Measurements from ENCODE around the gene RAMP2. TPM values are rescaled to one million over a fixed set of nuclear protein-coding genes. Genes with fewer than 3 reads are reported as not detected.

Gene RAMP2
- total and polyA plus RNA-seq, 2 experiments from 2014 or later, result 8.8 to 29.5 TPM

- TF ChIP-seq ETS1 (IDR thresholded peaks at IDR 0.05) (no peak), STAT1 (IDR thresholded peaks at IDR 0.05; ENCODE audit: unreplicated experiment) (no peak), NANOG (IDR thresholded peaks at IDR 0.05; ENCODE audit: borderline replicate concordance) (no peak), JUNB (IDR thresholded peaks at IDR 0.05; ENCODE audit: unreplicated experiment) (no peak)
These were observed 9.4 kb upstream of the RAMP2 start (continued) for GRCh38 chr17:42751628-42752027.

GRCh38 chr17:42754782-42755181 is 6.2 kb upstream of the RAMP2 start:
- Mint-ChIP-seq H3K27ac (no peak overlapping the region), H3K9me3 (no peaks in the 10 kb centered on the region), H3K36me3 (ENCODE audit: low read depth) (no peaks in the 10 kb centered on the region), H3K27me3 (ENCODE audit: insufficient read depth, low read depth, poor library complexity) (peaks cover 8% of the 10 kb centered on the region), H3K4me3 (no peak overlapping the region), H3K4me1 (no peaks in the 10 kb centered on the region)
- ATAC-seq (no peak), DNase-seq (ENCODE audit: low spot score) (no peak)
- Histone ChIP-seq H2AFZ (no peak overlapping the region), H3K9me2 (ENCODE audit: insufficient read depth) (no peaks in the 10 kb centered on the region), H3K4me1 (ENCODE audit: insufficient read depth) (peaks cover 3% of the 10 kb centered on the region), H3K4me2 (no peak overlapping the region), H3F3A (replicated peaks; ENCODE audit: low read depth) (no peaks in the 10 kb centered on the region), H3K4me3 (no peak overlapping the region), H3K27ac (ENCODE audit: low read depth) (no peak overlapping the region), H4K20me1 (replicated peaks; ENCODE audit: insufficient read depth) (no peaks in the 10 kb centered on the region), H3K79me2 (replicated peaks; ENCODE audit: insufficient read depth) (no peaks in the 10 kb centered on the region), H3K27me3 (ENCODE audit: insufficient read depth) (peaks cover 10% of the 10 kb centered on the region), H3K36me3 (ENCODE audit: insufficient read depth) (no peaks in the 10 kb centered on the region; the same call in 1 of the 2 replicates)
- TF ChIP-seq REST (IDR thresholded peaks at IDR 0.05; ENCODE audit: unreplicated experiment) (no peak), EZH2phosphoT487 (IDR thresholded peaks at IDR 0.05; ENCODE audit: unreplicated experiment) (no peak), ZNF114 (CRISPR knock-in tag; IDR thresholded peaks at IDR 0.05) (no peak), ZNF331 (CRISPR knock-in tag; IDR thresholded peaks at IDR 0.05; ENCODE audit: low read depth) (no peak)

- Histone ChIP-seq H3K4me1 (ENCODE audit: insufficient read depth) (peaks cover 15% of the 10 kb centered on the region; the same call in 1 of the 2 replicates), H3K36me3 (ENCODE audit: insufficient read depth) (no peaks in the 10 kb centered on the region; the same call in 1 of the 2 replicates), H3K4me2 (peak overlapping the region; percentile 96), H2AFZ (peak overlapping the region; percentile 97), H3K27ac (ENCODE audit: low read depth) (no peak overlapping the region), H3F3A (replicated peaks; ENCODE audit: low read depth) (no peaks in the 10 kb centered on the region; the same call in 1 of the 2 replicates), H3K79me2 (replicated peaks; ENCODE audit: insufficient read depth) (no peaks in the 10 kb centered on the region), H3K4me3 (peak overlapping the region; percentile 80), H3K27me3 (ENCODE audit: insufficient read depth) (peaks cover 40% of the 10 kb centered on the region), H3K9me2 (ENCODE audit: insufficient read depth) (no peaks in the 10 kb centered on the region), H4K20me1 (replicated peaks; ENCODE audit: insufficient read depth) (no peaks in the 10 kb centered on the region)
- ATAC-seq, result no peak
- H3K27ac Mint-ChIP-seq, result no peak overlapping the region
- peaks cover 24% of the 10 kb centered on the region for H3K4me1 Mint-ChIP-seq
- peaks cover 41% of the 10 kb centered on the region for H3K27me3 Mint-ChIP-seq (ENCODE audit: insufficient read depth, low read depth, poor library complexity)
- peak overlapping the region; percentile 68 for H3K4me3 Mint-ChIP-seq
- DNase-seq (ENCODE audit: low spot score), result no peak
- no peaks in the 10 kb centered on the region for H3K36me3 Mint-ChIP-seq (ENCODE audit: low read depth)
- H3K9me3 Mint-ChIP-seq, result no peaks in the 10 kb centered on the region
- no peak for TF ChIP-seq STAT1 (IDR thresholded peaks at IDR 0.05; ENCODE audit: unreplicated experiment)
- no peak for TF ChIP-seq CTCF (conservative IDR thresholded peaks at IDR 0.05; ENCODE audit: low read depth in 2 of 2)
- no peak for TF ChIP-seq REST (IDR thresholded peaks at IDR 0.05; ENCODE audit: unreplicated experiment)
These were observed 910 bp upstream of the RAMP2 start for GRCh38 chr17:42759982-42760651.
